Central memory CD8-positive, alpha-beta T cell (primary cell): ENCODE data around the gene SPATA12.
"Not testable (repeated sequence)": the region's sequence is repeated elsewhere in the genome, so short reads cannot be mapped to it uniquely, and the experiment has no call there.

Experiments used
- ATAC-seq: fragments of 150-1000 bp; cut with Tn5 transposase; replicated peaks from 2 replicates; pipeline ENCODE4 v1.10.0; 2022; ENCODE audit warnings: mild to moderate bottlenecking, moderate FRiP score, moderate number of reproducible peaks; ENCODE audit not compliant: poor library complexity, severe bottlenecking; ENCODE audit errors: extremely low read depth
- DNase-seq, 2 donors: peaks; one replicate each; pipeline ENCODE4 v3.0.0; 2021; ENCODE audit warnings: low spot score in 2 of 2
- H3K27ac Mint-ChIP-seq: one replicate; pipeline ENCODE4 v1.8.0; 2022; ENCODE audit warnings: low read depth, mild to moderate bottlenecking, moderate library complexity, mixed read lengths
- H3K27me3 Mint-ChIP-seq: one replicate; pipeline ENCODE4 v1.8.0; 2022; ENCODE audit warnings: mixed read lengths
- H3K36me3 Mint-ChIP-seq: one replicate; pipeline ENCODE4 v1.8.0; 2022; ENCODE audit warnings: mild to moderate bottlenecking, moderate library complexity, mixed read lengths; ENCODE audit not compliant: insufficient read depth
- H3K4me1 Mint-ChIP-seq: one replicate; pipeline ENCODE4 v1.8.0; 2022; ENCODE audit warnings: mixed read lengths
- H3K4me3 Mint-ChIP-seq: one replicate; pipeline ENCODE4 v1.8.0; 2022; ENCODE audit warnings: mild to moderate bottlenecking, moderate library complexity, mixed read lengths
- H3K9me3 Mint-ChIP-seq: one replicate; pipeline ENCODE4 v1.8.0; 2022; ENCODE audit warnings: mixed read lengths

Gene SPATA12

DNA sequence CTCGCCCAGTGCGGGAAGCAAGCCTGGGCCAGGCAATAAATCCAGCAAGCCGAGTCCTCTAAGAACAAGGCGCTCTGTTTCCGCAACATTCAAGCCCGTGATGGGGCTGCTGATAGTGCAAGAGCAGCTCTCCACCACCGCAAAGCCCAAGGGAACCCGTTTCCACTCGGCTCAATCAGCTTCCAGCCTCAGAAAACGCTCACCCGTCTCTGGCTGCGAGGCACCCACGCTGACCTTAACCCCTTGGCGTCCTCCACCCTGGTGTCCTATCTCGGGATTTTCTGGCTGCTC lies 17.8 kb downstream of the SPATA12 start:
- ATAC-seq = no peak
- DNase-seq = no peak
- Mint-ChIP-seq H3K27me3 (peaks cover 69% of the 10 kb centered on the region), H3K4me3 (peak overlapping the region; percentile 49), H3K9me3 (no peaks in the 10 kb centered on the region), H3K36me3 (no peaks in the 10 kb centered on the region), H3K27ac (no peak overlapping the region), H3K4me1 (no peaks in the 10 kb centered on the region)

DNA sequence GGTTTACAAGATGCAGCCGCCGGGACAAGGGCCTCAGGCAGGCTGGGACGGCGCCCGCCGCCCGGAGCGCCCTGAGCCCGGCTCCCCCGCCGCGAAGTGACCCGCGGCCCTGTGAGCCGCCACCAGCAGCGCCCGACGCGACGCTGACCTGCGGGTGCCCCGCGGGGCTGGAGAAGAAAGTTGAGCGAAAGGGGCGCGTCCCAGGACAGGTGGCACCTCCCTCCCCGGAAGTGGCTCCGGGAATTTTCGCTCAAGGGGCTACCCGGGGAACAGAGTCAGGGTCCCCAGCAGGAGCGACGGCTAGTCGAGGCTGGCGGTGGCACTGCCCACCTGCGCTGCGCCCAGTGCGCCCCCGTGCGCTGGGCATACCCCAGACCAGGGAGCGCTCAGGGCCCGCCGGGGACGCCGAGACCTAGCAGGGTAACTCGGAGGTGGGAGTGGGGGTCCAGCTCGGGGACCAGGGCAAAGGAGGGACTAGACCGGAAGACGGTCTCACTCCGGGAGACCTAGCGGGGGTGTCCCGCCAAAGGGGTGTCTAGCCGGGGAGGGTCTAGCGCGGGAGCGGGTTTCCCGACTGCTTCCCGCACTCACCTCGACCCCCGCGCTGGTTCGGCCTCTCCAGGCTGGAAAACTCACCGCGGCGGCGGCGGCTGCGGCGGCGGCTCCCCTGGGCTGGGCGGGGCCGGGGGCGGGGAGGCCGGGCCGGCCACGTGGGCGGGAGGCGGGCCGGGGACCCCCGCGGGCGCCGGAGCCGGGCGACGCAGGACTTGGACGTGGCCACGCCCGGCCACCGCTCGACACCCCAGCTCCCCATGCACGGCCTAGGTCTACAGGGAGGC lies 18.4 kb downstream of the SPATA12 start:
- DNase-seq = no peak
- Mint-ChIP-seq H3K27me3 (peaks cover 64% of the 10 kb centered on the region), H3K27ac (no peak overlapping the region), H3K4me1 (no peaks in the 10 kb centered on the region), H3K36me3 (no peaks in the 10 kb centered on the region), H3K4me3 (peak overlapping the region; percentile 49), H3K9me3 (no peaks in the 10 kb centered on the region)
- peak; percentile 13 for ATAC-seq

DNA sequence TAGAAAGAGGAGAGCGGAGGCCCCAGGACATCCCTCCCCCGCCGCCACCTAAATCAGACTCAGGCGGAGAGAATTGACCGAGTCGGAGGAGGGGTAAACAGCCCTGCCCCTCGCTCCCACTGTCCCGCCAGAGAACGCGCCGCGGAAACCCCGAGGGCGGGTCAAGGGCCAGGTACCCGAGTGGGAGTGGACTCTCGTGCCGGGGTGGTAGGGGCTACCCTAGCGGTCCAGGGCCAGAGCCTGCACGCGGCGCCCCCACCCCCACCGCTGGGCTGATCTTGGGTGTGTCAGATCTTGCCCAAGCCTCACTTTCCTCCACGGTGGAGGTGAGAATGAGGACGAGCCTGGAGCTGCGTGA lies 19.0 kb downstream of the SPATA12 start:
- Mint-ChIP-seq H3K27me3 (peaks cover 58% of the 10 kb centered on the region), H3K9me3 (no peaks in the 10 kb centered on the region), H3K27ac (no peak overlapping the region), H3K36me3 (no peaks in the 10 kb centered on the region), H3K4me1 (no peaks in the 10 kb centered on the region), H3K4me3 (peak overlapping the region; percentile 49)
- DNase-seq = no peak
- no peak for ATAC-seq

DNA sequence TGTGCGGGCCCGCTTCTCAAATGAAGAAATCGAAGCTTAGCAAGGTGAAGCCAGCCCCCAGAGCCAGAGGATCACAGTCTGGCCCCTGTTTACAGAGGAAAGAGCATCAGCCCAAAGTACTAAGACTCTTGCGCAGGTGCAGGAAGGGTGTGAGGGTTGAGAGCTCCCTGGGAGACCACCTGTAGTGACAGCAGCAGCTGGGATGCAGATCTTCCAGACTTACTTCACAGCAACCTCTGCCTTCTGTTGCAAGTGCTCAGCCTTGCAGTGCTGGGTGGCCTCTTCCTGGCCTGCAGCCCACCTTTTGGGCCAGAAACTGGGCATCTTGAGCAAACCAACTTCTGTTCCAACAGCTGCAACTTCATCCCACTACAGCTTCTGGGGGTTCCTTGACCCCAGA lies 19.7 kb downstream of the SPATA12 start:
- H3K4me3 Mint-ChIP-seq = peak overlapping the region; percentile 29
- no peak for DNase-seq
- H3K27ac Mint-ChIP-seq = no peak overlapping the region
- ATAC-seq = no peak
- H3K9me3 Mint-ChIP-seq = no peaks in the 10 kb centered on the region
- H3K27me3 Mint-ChIP-seq = peaks cover 51% of the 10 kb centered on the region
- H3K36me3 Mint-ChIP-seq = no peaks in the 10 kb centered on the region
- H3K4me1 Mint-ChIP-seq = no peaks in the 10 kb centered on the region

DNA sequence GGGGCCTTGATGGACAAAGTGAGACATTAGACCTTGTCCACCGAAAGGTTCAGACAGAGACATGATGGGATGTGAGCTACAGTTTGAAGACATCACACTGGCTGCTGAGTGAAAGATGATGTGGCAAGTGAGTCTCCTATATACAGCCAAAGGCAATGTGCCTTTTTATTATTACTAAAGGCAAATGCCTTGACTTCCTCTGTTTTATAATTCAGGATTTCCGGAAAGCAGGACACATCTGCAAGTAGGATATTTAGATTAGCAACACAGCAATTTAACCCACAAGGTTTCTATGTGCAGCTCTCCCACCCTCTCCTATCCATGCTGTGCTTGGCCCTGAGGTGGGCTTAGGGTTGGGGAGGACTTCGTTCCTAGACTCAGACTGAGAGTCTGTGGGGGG lies 20.7 kb downstream of the SPATA12 start:
- DNase-seq = no peak
- Mint-ChIP-seq H3K4me1 (no peaks in the 10 kb centered on the region), H3K27me3 (peaks cover 41% of the 10 kb centered on the region), H3K27ac (no peak overlapping the region), H3K4me3 (no peak overlapping the region), H3K36me3 (no peaks in the 10 kb centered on the region), H3K9me3 (no peaks in the 10 kb centered on the region)
- no peak for ATAC-seq

DNA sequence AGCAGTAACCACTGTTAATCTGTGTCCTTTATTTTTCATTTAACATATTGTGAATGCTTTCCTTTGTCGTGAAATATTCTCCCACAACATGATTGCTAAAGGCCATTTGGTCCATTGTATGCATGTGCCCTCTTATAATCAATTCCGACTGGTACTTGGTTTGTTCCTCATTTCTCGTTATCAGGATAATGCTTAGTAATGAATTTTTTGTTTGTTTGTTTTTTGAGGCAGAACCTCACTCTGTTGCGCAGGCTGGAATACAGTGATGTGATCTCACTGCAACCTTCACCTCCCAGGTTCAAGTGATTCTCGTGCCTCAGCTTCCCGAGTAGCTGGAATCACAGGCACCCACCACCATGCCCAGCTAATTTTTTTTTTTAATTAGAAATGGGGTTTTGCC lies 22.0 kb downstream of the SPATA12 start:
- DNase-seq (no peak), ATAC-seq (no peak)
- H3K27ac Mint-ChIP-seq = no peak overlapping the region
- H3K4me1 Mint-ChIP-seq = no peaks in the 10 kb centered on the region
- no peak overlapping the region for H3K4me3 Mint-ChIP-seq
- H3K36me3 Mint-ChIP-seq = no peaks in the 10 kb centered on the region
- no peaks in the 10 kb centered on the region for H3K9me3 Mint-ChIP-seq
- peaks cover 27% of the 10 kb centered on the region for H3K27me3 Mint-ChIP-seq

DNA sequence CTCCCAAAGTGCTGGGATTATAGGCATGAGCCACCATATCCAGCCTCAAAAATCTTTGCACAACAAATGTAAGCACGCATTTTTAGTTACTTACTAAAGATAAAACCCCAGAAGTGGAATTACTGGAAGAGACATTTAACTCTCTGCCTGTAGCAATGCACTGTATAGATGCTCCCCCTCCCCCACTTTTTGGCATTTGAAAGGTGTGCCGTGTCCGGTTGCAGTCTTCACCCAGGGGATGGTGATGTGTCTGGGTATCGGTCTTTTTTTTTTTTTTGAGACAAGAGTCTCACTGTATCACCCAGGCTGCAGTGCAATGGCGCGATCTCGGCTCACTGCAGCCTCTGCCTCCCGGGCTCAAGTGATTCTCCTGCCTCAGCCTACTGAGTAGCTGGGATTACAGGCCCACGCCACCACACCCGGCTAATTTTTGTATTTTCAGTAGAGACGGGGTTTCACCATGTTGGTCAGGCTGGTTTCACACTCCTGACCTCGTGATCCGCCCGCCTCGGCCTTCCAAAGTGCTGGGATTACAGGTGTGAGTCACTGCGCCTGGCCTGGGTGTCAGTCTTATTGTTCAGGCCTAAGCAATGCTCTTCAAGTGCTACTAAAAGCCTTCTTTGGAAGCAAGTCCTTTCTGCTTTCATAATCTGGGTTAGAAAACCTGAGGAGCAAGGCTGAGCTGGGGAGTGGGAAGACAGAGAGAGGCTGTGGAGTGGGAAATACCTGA lies 23.0 kb downstream of the SPATA12 start:
- H3K9me3 Mint-ChIP-seq, H3K27ac Mint-ChIP-seq, H3K36me3 Mint-ChIP-seq, H3K4me3 Mint-ChIP-seq, H3K4me1 Mint-ChIP-seq, DNase-seq, ATAC-seq: not testable (repeated sequence)
- H3K27me3 Mint-ChIP-seq = peaks cover 18% of the 10 kb centered on the region

DNA sequence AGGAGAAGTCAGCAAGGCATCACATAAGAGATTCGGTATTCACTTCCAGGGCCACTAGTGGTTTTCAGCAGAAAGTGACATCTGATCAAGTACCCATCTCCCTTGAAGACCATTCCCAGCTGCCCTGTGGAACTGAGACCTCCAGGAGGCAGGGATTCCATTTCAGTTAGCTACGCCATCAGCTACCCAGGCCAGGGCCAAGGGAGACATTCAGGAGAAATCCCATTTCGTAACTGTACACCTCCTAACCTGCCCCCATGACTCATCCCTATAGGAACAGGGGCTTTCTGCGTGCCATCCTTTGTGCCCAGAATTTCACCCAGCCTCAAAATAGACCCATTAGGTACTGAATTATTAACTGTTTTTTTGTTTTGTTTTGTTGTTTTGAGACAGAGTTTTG lies 24.7 kb downstream of the SPATA12 start:
- no peaks in the 10 kb centered on the region for H3K4me1 Mint-ChIP-seq
- DNase-seq = no peak

DNA sequence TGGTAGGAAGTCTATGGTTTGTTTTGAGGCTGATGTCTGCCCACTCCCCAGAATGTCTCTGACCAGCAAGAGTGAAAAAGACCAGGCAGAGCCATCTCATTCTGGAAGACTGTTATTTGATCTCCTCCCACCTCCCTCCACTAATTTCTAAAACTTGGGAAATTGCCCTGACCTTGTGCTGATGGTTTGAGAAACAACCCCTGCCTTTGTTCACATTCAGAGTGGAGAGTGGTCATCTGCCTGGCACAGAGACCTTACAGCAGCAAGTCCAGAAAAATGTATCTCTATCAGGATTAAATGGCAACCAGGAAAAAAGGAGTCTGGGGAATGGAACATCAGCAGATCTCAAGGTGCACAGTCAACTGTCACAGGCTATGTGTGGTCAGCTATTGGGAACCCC lies 25.7 kb downstream of the SPATA12 start:
- no peak for DNase-seq
- ATAC-seq = no peak
- no peaks in the 10 kb centered on the region for H3K36me3 Mint-ChIP-seq

More for the DNA sequence above, 24.7 kb downstream of the SPATA12 start:
- H3K27ac Mint-ChIP-seq = no peak overlapping the region
- ATAC-seq = no peak
- no peaks in the 10 kb centered on the region for H3K36me3 Mint-ChIP-seq
- peaks cover 12% of the 10 kb centered on the region for H3K27me3 Mint-ChIP-seq
- no peaks in the 10 kb centered on the region for H3K9me3 Mint-ChIP-seq
- H3K4me3 Mint-ChIP-seq = no peak overlapping the region

DNA sequence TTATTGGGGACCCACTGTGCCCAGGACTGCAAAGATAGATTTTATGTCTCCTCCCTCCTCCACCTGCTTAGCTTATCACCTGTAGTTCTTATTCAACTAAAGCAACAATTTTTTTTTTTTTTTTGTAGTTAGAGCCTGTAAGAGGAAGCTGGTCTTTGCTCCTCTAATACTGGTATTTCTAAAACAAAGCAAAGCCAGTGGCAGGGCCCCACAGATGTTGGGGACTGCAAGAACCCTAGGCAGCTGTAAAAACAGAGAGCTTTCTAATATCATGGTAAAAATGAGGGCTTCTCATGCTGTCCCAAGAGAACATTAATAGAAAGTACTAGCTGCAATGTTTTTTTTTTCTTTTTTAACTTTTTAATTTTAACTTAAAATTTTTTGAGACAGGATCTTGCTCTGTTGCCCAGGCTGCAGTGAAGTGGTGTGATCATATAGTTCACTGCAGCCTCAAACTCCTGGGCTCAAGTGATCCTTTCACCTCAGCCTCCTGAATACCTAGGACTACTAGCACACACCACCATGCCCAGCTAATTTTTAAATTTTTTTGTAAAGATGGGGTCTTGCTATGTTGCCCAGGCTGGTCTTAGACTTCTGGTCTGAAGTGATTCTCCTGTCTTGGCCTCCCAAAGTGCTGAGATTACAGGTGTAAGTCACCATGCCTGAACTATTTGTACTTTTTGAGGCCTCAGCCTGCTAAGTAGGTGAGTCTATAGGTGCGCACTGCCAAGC lies 27.1 kb downstream of the SPATA12 start:
- ATAC-seq (no peak), DNase-seq (no peak)
- no peak overlapping the region for H3K4me3 Mint-ChIP-seq
- no peak overlapping the region for H3K27ac Mint-ChIP-seq
- no peaks in the 10 kb centered on the region for H3K36me3 Mint-ChIP-seq
- no peaks in the 10 kb centered on the region for H3K4me1 Mint-ChIP-seq
- H3K9me3 Mint-ChIP-seq = no peaks in the 10 kb centered on the region
- peaks cover 9% of the 10 kb centered on the region for H3K27me3 Mint-ChIP-seq

More for the DNA sequence above, 25.7 kb downstream of the SPATA12 start:
- Mint-ChIP-seq H3K27me3 (peaks cover 10% of the 10 kb centered on the region), H3K9me3 (no peaks in the 10 kb centered on the region), H3K27ac (no peak overlapping the region), H3K4me1 (no peaks in the 10 kb centered on the region), H3K4me3 (no peak overlapping the region)

DNA sequence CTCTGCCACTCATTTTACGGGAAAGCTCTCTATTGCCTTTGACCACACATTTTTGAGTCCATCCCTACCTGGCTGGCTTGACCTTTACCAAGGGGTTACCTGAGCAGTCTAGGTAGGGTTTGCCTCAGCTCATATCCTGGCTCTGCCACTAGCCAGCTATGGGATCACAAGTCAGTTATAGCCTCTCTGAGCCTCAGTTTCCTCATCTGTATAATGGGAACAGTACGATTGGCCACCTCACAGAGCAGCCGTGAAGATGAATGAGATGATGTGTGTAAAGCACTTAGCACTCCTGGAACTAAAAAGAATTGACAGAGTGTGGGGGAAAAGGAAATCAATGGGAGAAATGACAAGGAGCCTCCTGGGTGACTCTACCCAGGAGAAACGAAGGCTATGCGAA lies 28.0 kb downstream of the SPATA12 start:
- DNase-seq (no peak), ATAC-seq (no peak)
- H3K4me1 Mint-ChIP-seq = no peaks in the 10 kb centered on the region
- H3K9me3 Mint-ChIP-seq = no peaks in the 10 kb centered on the region
- H3K27ac Mint-ChIP-seq = no peak overlapping the region
- peaks cover 9% of the 10 kb centered on the region for H3K27me3 Mint-ChIP-seq
- no peak overlapping the region for H3K4me3 Mint-ChIP-seq
- H3K36me3 Mint-ChIP-seq = no peaks in the 10 kb centered on the region

DNA sequence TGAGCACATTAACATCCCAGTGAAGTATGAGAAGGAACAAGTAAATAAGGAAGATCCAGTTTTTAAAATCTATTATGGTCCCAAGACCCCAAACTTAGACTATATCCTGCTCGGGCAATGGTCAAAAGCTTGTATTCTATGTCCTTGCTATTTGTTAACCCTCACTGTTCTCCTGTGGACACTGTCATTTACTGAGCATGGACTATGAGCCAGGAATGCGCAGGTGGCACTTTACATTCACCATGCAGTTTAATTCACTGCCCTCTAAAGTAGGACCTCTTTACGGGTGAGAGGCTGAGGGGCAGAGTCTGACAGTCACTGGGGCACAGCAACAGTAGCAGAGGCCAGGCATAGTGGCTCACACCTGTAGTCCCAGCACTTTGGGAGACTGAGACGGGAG lies 28.6 kb downstream of the SPATA12 start:
- ATAC-seq (no peak), DNase-seq (no peak)
- Mint-ChIP-seq H3K27ac (no peak overlapping the region), H3K36me3 (no peaks in the 10 kb centered on the region), H3K27me3 (peaks cover 9% of the 10 kb centered on the region), H3K4me1 (no peaks in the 10 kb centered on the region), H3K9me3 (no peaks in the 10 kb centered on the region), H3K4me3 (no peak overlapping the region)
